AG09309 (cell line): Measurements from ENCODE around the gene UTS2R.
"Not testable (repeated sequence)": the region's sequence is repeated elsewhere in the genome, so short reads cannot be mapped to it uniquely, and the experiment has no call there.

Experiments
- DNase-seq: peaks from one replicate; pipeline ENCODE4 v3.0.0-alpha.2; 2010; ENCODE audit warnings: low read depth
- H3K4me3 ChIP-seq: 2 replicates; pipeline ENCODE4 v1.5.1; 2011; ENCODE audit warnings: mild to moderate bottlenecking, low read depth, low read length, moderate library complexity; ENCODE audit not compliant: control insufficient read depth
- TF ChIP-seq, protein P1 (sequence below): IDR thresholded peaks from 2 replicates; pipeline ENCODE4 v1.5.1; 2011; ENCODE audit warnings: mild to moderate bottlenecking, low read depth, low read length, inconsistent platforms; ENCODE audit not compliant: insufficient read depth, control insufficient read depth; ENCODE audit errors: missing control alignments

Gene UTS2R

DNA sequence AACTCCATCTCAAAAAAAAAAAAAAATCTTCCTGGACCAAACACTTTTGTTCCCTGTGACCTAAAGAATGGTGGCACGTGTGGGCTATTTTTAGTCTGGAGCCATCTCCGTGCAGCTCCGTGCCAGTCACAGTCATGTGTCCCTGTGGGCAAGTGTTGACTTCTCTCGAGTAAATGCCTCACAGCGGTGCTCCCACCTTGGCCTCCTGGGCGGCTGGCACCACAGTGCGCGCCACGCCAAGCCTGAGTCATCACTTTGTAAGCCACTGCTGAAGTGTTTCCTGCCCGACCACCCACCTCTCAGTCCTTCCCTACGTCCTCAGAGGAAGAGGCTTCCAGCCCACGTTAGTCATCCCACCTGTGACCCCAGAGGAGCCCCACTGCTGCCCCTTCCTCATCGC, 35.7 kb downstream of the UTS2R start:
- DNase-seq = no peak

DNA sequence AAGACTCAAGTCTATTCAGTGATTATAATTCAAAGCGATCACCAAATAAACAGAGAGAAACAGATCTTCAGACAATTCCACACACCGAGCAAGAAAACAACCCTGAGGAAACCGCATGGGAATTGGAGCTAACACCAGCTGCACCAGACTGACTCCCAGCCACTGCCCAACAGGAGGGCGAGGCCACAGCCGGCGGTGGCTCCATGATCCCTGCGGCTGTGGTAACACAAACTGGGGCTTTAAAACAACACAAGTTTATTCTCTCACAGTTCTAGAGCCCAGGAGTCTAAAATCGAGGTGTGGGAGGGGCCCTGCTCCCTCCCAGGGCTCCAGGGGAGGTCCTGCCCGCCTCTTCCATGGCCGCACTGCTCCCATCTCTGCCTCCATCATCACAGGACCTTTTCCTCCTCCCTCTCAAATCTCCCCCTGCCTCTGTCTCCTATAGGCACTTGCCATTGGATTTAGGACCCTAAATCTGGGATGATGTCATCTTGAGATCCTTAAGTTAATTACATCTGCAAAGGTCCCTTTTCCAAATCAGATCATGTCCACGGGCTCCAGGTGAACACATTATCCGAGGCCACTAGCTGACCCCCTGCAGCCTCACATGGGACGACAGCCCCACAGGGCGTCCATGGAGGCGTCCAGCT, 36.8 kb downstream of the UTS2R start:
- DNase-seq = no peak
- no peak overlapping the region for H3K4me3 ChIP-seq
- TF ChIP-seq, protein P1, sequence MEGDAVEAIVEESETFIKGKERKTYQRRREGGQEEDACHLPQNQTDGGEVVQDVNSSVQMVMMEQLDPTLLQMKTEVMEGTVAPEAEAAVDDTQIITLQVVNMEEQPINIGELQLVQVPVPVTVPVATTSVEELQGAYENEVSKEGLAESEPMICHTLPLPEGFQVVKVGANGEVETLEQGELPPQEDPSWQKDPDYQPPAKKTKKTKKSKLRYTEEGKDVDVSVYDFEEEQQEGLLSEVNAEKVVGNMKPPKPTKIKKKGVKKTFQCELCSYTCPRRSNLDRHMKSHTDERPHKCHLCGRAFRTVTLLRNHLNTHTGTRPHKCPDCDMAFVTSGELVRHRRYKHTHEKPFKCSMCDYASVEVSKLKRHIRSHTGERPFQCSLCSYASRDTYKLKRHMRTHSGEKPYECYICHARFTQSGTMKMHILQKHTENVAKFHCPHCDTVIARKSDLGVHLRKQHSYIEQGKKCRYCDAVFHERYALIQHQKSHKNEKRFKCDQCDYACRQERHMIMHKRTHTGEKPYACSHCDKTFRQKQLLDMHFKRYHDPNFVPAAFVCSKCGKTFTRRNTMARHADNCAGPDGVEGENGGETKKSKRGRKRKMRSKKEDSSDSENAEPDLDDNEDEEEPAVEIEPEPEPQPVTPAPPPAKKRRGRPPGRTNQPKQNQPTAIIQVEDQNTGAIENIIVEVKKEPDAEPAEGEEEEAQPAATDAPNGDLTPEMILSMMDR = no peak

More for the DNA sequence above, 35.7 kb downstream of the UTS2R start:
- no peak overlapping the region for H3K4me3 ChIP-seq
- TF ChIP-seq, protein P1 = no peak

DNA sequence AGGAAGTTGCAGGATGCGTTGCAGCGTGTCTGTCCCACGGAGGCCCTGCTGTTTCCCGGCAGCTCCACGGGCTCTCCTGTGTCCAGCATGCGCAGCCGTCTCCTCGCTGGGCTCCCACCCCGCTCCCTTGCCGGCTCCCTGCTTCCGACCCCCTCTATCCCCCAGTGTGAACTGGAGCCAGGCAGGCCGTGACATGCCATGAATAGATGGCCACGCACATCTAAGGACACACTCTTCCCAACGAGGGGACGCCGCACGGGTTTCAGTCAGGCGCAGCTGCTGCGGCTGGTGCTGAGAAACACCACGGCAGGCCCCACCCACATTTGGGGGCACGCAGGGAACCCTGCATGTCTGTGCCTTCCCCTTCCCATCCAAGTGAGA, 37.4 kb downstream of the UTS2R start:
- TF ChIP-seq, protein P1 = no peak
- no peak for DNase-seq
- no peak overlapping the region for H3K4me3 ChIP-seq

DNA sequence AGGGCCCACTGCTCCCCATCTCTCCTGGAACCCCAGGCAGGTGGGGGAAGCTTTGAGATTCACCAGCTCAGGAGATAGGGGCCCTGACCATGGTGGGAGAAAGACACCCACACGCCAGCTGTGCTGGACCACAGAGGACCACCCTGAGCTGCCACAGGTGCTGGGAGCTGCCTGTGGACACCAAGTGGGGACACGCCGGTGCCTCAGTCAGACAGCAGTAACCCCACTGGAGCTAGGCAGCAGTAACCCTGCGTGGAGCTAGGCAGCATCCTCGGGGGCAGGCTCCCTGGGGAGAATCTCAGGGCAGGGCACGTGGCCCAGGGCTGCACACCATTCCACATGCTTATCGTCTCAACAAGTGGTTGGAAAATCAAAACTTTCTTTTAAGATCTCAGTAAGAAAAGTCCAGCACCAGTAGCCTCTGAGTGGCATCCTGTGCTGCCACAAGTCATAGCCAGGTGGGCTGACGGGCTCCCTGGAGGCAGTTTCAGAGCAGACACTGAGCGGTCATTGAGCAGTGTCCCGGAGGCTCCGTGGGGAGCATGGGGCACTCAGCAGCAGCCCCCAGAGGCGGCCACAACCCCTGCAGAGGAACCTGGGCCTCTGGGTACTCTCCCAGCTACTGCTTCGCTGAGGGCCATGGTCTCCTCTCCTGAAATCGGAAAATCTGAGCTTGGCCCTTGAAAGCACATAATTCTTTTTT, 38.6 kb downstream of the UTS2R start:
- TF ChIP-seq, protein P1 = no peak
- no peak overlapping the region for H3K4me3 ChIP-seq
- no peak for DNase-seq

DNA sequence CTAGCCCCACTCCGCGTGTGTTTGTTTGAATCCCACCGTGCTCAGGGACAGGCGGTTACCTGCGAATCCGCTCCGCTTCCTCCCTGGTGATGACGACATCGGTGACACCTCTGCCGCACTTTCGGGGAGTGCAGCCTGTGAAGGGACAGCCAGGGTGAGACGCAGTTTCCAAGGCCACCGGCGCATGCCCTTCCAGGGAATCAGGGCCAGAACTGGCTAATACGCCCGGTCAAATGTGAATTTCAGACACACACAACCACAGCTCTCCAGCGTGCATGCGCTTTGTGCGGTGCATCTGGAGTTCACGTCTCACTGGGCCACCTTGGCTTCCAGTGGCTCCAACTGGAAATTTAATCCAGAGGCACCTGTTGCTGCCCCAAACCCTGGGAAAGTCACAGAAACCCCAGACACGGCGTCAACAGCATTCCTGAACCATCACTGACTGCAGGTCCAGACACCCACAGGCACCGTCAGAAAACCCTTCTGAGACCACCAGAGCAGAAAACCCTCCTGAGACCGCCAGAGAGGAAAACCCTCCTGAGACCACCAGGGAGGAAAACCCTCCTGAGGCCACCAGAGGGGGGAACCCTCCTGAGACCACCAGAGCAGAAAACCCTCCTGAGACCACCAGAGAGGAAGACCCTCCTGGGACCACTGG, 40.0 kb downstream of the UTS2R start:
- no peak overlapping the region for H3K4me3 ChIP-seq
- TF ChIP-seq, protein P1 = no peak
- DNase-seq = no peak

DNA sequence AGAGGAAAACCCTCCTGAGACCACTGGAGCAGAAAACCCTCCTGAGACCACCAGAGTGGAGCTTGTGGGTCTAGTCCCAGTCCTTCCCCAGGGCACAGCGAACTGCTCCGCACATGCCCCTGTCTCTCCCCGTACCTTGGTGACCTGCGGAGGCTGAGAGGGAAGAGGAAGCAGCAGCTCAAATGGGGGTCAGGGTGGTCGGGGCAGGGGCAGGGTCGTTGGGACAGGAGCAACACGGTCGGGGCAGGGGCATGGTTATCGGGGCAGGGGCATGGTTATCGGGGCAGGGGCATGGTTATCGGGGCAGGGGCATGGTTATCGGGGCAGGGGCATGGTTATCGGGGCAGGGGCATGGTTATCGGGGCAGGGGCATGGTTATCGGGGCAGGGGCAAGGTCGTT, 40.5 kb downstream of the UTS2R start:
- DNase-seq, H3K4me3 ChIP-seq: not testable (repeated sequence)

DNA sequence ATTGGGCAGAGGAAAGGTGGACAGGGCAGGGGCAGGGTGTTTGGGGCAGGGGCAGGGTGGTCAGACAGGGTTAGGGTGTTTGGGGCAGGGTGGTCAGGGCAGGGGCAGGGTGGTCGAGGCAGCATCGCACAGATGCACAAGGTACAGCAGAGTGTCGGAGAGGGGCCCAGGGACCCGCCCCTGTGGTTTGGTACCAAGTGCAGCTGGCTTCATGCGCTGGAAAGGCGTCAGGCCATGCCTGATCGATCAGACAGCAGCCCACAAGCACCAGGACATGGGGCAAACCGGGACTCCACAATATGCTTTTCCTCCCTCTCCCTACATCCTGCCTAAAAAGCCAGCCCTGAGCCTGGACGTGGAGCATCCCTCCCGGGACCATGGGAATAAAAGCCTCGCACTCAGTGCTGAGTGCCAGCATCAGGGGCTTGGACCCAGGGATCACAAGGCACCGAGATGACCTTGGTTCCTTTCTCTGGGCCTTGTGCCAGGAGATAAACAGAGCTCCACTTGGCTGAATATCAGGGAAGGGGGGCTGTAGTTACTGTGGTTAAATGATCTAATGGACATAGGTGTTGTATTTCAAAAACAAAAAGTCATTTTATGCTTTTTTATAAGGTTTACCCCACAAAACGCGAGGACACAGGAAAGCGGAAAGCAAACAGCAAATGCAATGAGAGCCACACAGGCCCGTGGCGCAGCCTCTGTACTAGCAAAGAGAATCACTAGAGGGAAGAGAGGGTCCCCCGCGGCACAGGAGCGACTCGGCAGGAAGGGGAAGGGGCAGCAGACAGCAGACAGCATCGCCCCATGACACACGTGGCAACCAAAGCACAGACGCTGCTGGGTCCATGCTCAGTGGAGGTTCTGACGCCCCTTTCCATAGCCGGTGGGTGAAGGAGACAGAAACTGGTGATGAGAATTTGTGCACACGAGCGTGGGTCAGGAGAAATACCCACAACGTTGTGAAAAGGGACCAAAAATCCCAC, 41.3 kb downstream of the UTS2R start:
- DNase-seq = no peak
- no peak overlapping the region for H3K4me3 ChIP-seq
- TF ChIP-seq, protein P1 = no peak
